Glomerular endothelial cell (primary cell): ENCODE data around the gene VSTM2B. TPM values are rescaled to one million over a fixed set of nuclear protein-coding genes. Genes with fewer than 3 reads are reported as not detected.

Experiments
- DNase-seq: peaks from one replicate; pipeline ENCODE4 v3.0.0-alpha.2; 2011; ENCODE audit warnings: low read depth, low spot score; ENCODE audit errors: extremely low read depth
- total RNA-seq: library from RNA; depleted of rRNA; stranded (reverse); fragments of >200 nt; gene quantifications from 2 replicates; pipeline ENCODE4 v1.2.3, GENCODE V29; 2015

Gene VSTM2B
- total RNA-seq, 1 donor from 2014 or later, result not detected

- no peak for DNase-seq
These were observed 4.1 kb downstream of the VSTM2B start for GRCh38 chr19:29529646-29530539.

- no peak for DNase-seq
These were observed 5.0 kb downstream of the VSTM2B start for GRCh38 chr19:29530540-29531457.

- DNase-seq, result no peak
These were observed 5.7 kb downstream of the VSTM2B start for GRCh38 chr19:29531458-29532025.

GRCh38 chr19:29532097-29532496, 6.3 kb downstream of the VSTM2B start:
- no peak for DNase-seq

- no peak for DNase-seq
These were observed 7.2 kb downstream of the VSTM2B start for GRCh38 chr19:29532956-29533355.

- DNase-seq, result no peak
These were observed 8.1 kb downstream of the VSTM2B start for GRCh38 chr19:29533578-29534544.

- DNase-seq, result no peak
These were observed 9.5 kb downstream of the VSTM2B start for GRCh38 chr19:29535214-29535831.

- no peak for DNase-seq
These were observed 10.3 kb downstream of the VSTM2B start for GRCh38 chr19:29535984-29536508.

GRCh38 chr19:29537181-29537580, 11.4 kb downstream of the VSTM2B start:
- no peak for DNase-seq

GRCh38 chr19:29537601-29538000, 11.8 kb downstream of the VSTM2B start:
- no peak for DNase-seq

GRCh38 chr19:29538146-29538545, 12.4 kb downstream of the VSTM2B start:
- DNase-seq, result no peak

GRCh38 chr19:29538651-29539050, 12.9 kb downstream of the VSTM2B start:
- no peak for DNase-seq

GRCh38 chr19:29539131-29539530, 13.3 kb downstream of the VSTM2B start:
- DNase-seq, result no peak

GRCh38 chr19:29539670-29540069, 13.9 kb downstream of the VSTM2B start:
- DNase-seq, result no peak

GRCh38 chr19:29540114-29540513, 14.3 kb downstream of the VSTM2B start:
- DNase-seq, result no peak

GRCh38 chr19:29541473-29542253, 15.9 kb downstream of the VSTM2B start:
- DNase-seq, result no peak

- DNase-seq, result no peak
These were observed 16.5 kb downstream of the VSTM2B start for GRCh38 chr19:29542327-29542726.

- no peak for DNase-seq
These were observed 17.0 kb downstream of the VSTM2B start for GRCh38 chr19:29542776-29543175.

GRCh38 chr19:29543381-29543780, 17.6 kb downstream of the VSTM2B start:
- DNase-seq, result no peak
